HEK293 (cell line): ENCODE data around the gene DDAH1.
A peak's percentile ranks its signal among the peaks of the same experiment; 100 is the strongest.

Source experiments
- BCL11A ChIP-seq: fragments of 450-650 bp; formaldehyde crosslinking; IDR thresholded peaks from 2 replicates; pipeline ENCODE4 v1.5.1; 2016; ENCODE audit warnings: low read depth, missing biosample characterization, missing genetic modification characterization
- CTCF ChIP-seq: fragments of 450-650 bp; formaldehyde crosslinking; IDR thresholded peaks from 2 replicates; pipeline ENCODE4 v1.5.1; 2016; ENCODE audit warnings: missing biosample characterization, missing genetic modification characterization
- EGR2 ChIP-seq: fragments of 450-650 bp; formaldehyde crosslinking; IDR thresholded peaks from 2 replicates; pipeline ENCODE4 v1.5.1; 2016; ENCODE audit warnings: low read depth, missing biosample characterization, missing genetic modification characterization
- GLIS2 ChIP-seq: fragments of 450-650 bp; formaldehyde crosslinking; IDR thresholded peaks from 2 replicates; pipeline ENCODE4 v1.5.1; 2016; ENCODE audit warnings: missing biosample characterization, missing genetic modification characterization
- IKZF3 ChIP-seq: fragments of 450-650 bp; IDR thresholded peaks from 2 replicates; pipeline ENCODE4 v1.5.0; 2018; ENCODE audit warnings: missing biosample characterization, mild to moderate bottlenecking, missing genetic modification characterization, moderate library complexity
- OVOL3 ChIP-seq: fragments of 450-650 bp; formaldehyde crosslinking; IDR thresholded peaks from 2 replicates; pipeline ENCODE4 v1.5.1; 2016; ENCODE audit warnings: missing biosample characterization, missing genetic modification characterization
- PRDM1 ChIP-seq: fragments of 450-650 bp; formaldehyde crosslinking; IDR thresholded peaks from 2 replicates; pipeline ENCODE4; 2016; ENCODE audit warnings: missing biosample characterization, missing genetic modification characterization
- PRDM2 ChIP-seq: fragments of 450-650 bp; formaldehyde crosslinking; IDR thresholded peaks from 2 replicates; pipeline ENCODE4 v1.5.1; 2016; ENCODE audit warnings: missing biosample characterization, missing genetic modification characterization, borderline replicate concordance
- SCRT2 ChIP-seq: fragments of 450-650 bp; formaldehyde crosslinking; IDR thresholded peaks from 2 replicates; pipeline ENCODE4 v1.5.1; 2016; ENCODE audit warnings: missing biosample characterization, missing genetic modification characterization
- YY2 ChIP-seq: fragments of 450-650 bp; formaldehyde crosslinking; IDR thresholded peaks from 2 replicates; pipeline ENCODE4 v1.5.1; 2016; ENCODE audit warnings: missing biosample characterization, missing genetic modification characterization
- ZBTB49 ChIP-seq: fragments of 450-650 bp; formaldehyde crosslinking; IDR thresholded peaks from 2 replicates; pipeline ENCODE4 v1.5.1; 2016; ENCODE audit warnings: missing biosample characterization, missing genetic modification characterization, low read depth
- ZFP37 ChIP-seq: fragments of 450-650 bp; formaldehyde crosslinking; IDR thresholded peaks from 2 replicates; pipeline ENCODE4 v1.5.1; 2016; ENCODE audit warnings: missing biosample characterization, missing genetic modification characterization
- ZFP69B ChIP-seq: fragments of 450-650 bp; formaldehyde crosslinking; IDR thresholded peaks from 2 replicates; pipeline ENCODE4 v1.5.1; 2016; ENCODE audit warnings: missing biosample characterization, missing genetic modification characterization
- ZNF169 ChIP-seq: fragments of 450-650 bp; formaldehyde crosslinking; IDR thresholded peaks from 2 replicates; pipeline ENCODE4 v1.5.1; 2016; ENCODE audit warnings: missing biosample characterization, missing genetic modification characterization
- ZNF175 ChIP-seq: fragments of 450-650 bp; formaldehyde crosslinking; IDR thresholded peaks from 2 replicates; pipeline ENCODE4 v1.5.1; 2016; ENCODE audit warnings: missing biosample characterization, missing genetic modification characterization
- ZNF23 ChIP-seq: fragments of 450-650 bp; formaldehyde crosslinking; IDR thresholded peaks from 2 replicates; pipeline ENCODE4 v1.5.1; 2016; ENCODE audit warnings: missing biosample characterization, missing genetic modification characterization, borderline replicate concordance
- ZNF266 ChIP-seq: fragments of 450-650 bp; formaldehyde crosslinking; IDR thresholded peaks from 2 replicates; pipeline ENCODE4 v1.5.1; 2016; ENCODE audit warnings: missing biosample characterization, missing genetic modification characterization, low read depth
- ZNF341 ChIP-seq: fragments of 450-650 bp; formaldehyde crosslinking; IDR thresholded peaks from 2 replicates; pipeline ENCODE4; 2016; ENCODE audit warnings: low read depth, missing biosample characterization, missing genetic modification characterization
- ZNF350 ChIP-seq: fragments of 450-650 bp; formaldehyde crosslinking; IDR thresholded peaks from 2 replicates; pipeline ENCODE4 v1.5.0; 2017; ENCODE audit warnings: missing biosample characterization, mild to moderate bottlenecking, missing genetic modification characterization
- ZNF398 ChIP-seq: fragments of 450-650 bp; formaldehyde crosslinking; IDR thresholded peaks from 2 replicates; pipeline ENCODE4 v1.5.1; 2017; ENCODE audit warnings: missing biosample characterization, missing genetic modification characterization
- ZNF521 ChIP-seq: fragments of 450-650 bp; formaldehyde crosslinking; IDR thresholded peaks from 2 replicates; pipeline ENCODE4 v1.5.1; 2017; ENCODE audit warnings: missing biosample characterization, mild to moderate bottlenecking, missing genetic modification characterization
- ZNF548 ChIP-seq: fragments of 450-650 bp; formaldehyde crosslinking; IDR thresholded peaks from 2 replicates; pipeline ENCODE4 v1.5.1; 2016; ENCODE audit warnings: missing biosample characterization, missing genetic modification characterization
- ZNF707 ChIP-seq: fragments of 450-650 bp; formaldehyde crosslinking; IDR thresholded peaks from 2 replicates; pipeline ENCODE4 v1.5.1; 2016; ENCODE audit warnings: missing biosample characterization, missing genetic modification characterization
- ZSCAN18 ChIP-seq: fragments of 450-650 bp; formaldehyde crosslinking; IDR thresholded peaks from 2 replicates; pipeline ENCODE4 v1.5.1; 2016; ENCODE audit warnings: missing biosample characterization, missing genetic modification characterization
- TF ChIP-seq, protein P1 (sequence below): fragments of 450-650 bp; formaldehyde crosslinking; IDR thresholded peaks from 2 replicates; pipeline ENCODE4 v1.5.1; 2016; ENCODE audit warnings: missing biosample characterization, missing genetic modification characterization, low read depth

The DDAH1 gene

DNA sequence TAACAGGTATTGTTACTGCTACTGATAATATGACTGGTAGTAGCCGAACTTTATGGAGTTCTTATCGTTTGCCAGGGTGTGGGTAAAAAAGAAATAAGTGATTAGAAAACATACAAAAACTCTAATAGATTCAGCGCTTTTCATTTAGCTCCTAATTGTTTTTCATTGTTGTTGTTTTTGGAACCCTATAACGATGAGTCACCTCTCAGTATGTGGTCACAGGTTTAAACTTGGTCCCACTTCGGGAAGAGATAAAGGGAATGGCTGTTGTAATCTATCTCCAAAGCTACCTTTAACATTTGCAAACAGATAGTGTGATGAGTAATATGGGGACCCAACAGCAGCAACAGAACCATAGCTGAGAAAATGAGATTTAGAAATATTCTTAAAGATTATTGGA lies 125.9 kb downstream of the DDAH1 start (continued):
- TF ChIP-seq ZBTB49 (tag by site-specific recombination) (no peak), ZNF350 (tag by site-specific recombination) (0 out of 2 replicates have a peak, but pooled peaks have one; percentile 42), ZNF398 (tag by site-specific recombination) (peak; percentile 54), ZFP69B (tag by site-specific recombination) (peak; percentile 84), YY2 (no peak), ZNF521 (tag by site-specific recombination) (no peak), ZNF341 (tag by site-specific recombination) (no peak), ZSCAN18 (tag by site-specific recombination) (no peak), ZNF548 (tag by site-specific recombination) (no peak), ZNF707 (no peak), SCRT2 (tag by site-specific recombination) (peak; percentile 33), IKZF3 (peak; percentile 90), PRDM2 (tag by site-specific recombination) (no peak), BCL11A (tag by site-specific recombination) (0 out of 2 replicates have a peak, but pooled peaks have one; percentile 64), ZNF169 (tag by site-specific recombination) (no peak), ZNF23 (tag by site-specific recombination) (no peak), GLIS2 (tag by site-specific recombination) (no peak), ZNF266 (tag by site-specific recombination) (no peak), ZNF175 (tag by site-specific recombination) (no peak), EGR2 (tag by site-specific recombination) (no peak), OVOL3 (tag by site-specific recombination) (peak; percentile 34; the same call in 1 of the 2 replicates), ZFP37 (0 out of 2 replicates have a peak, but pooled peaks have one; percentile 23), CTCF (tag by site-specific recombination) (no peak), PRDM1 (tag by site-specific recombination) (0 out of 2 replicates have a peak, but pooled peaks have one; percentile 37)
- TF ChIP-seq, protein P1, sequence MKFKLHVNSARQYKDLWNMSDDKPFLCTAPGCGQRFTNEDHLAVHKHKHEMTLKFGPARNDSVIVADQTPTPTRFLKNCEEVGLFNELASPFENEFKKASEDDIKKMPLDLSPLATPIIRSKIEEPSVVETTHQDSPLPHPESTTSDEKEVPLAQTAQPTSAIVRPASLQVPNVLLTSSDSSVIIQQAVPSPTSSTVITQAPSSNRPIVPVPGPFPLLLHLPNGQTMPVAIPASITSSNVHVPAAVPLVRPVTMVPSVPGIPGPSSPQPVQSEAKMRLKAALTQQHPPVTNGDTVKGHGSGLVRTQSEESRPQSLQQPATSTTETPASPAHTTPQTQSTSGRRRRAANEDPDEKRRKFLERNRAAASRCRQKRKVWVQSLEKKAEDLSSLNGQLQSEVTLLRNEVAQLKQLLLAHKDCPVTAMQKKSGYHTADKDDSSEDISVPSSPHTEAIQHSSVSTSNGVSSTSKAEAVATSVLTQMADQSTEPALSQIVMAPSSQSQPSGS, result peak; percentile 72
